ENCODE results near the gene FRMD8. TPM values are rescaled to one million over a fixed set of nuclear protein-coding genes. Genes with fewer than 3 reads are reported as not detected.

Gene FRMD8
- total and polyA plus RNA-seq, 2 of the 4 experiments (the other 2 are of a cell fraction), result 11.3 to 19.8 TPM

- Histone ChIP-seq H4K8ac (ENCODE audit: low read depth in 2 of 2, low read length in 2 of 2) (no peak overlapping the region), H3K18ac (ENCODE audit: low read depth, low read length) (no peak overlapping the region), H3K4me2 (ENCODE audit: low read depth, low read length) (no peak overlapping the region), H3K9me1 (ENCODE audit: insufficient read depth, low read length) (peaks cover 4% of the 10 kb centered on the region), H2BK5ac (ENCODE audit: low read depth, low read length, poor library complexity, severe bottlenecking) (no peak overlapping the region), H2AK9ac (replicated peaks; ENCODE audit: low read depth, low read length, poor library complexity) (no peak overlapping the region), H3K9me3 (ENCODE audit: control insufficient read depth, insufficient read depth, low read length) (no peaks in the 10 kb centered on the region), H3K14ac (replicated peaks; ENCODE audit: low read depth, low read length) (no peak overlapping the region), H3K79me1 (ENCODE audit: low read depth in 1 of 2, low read length in 2 of 2) (peaks cover 9 to 32% of the 10 kb centered on the region in 2 experiments), H2BK20ac (ENCODE audit: low read depth, low read length) (no peak overlapping the region), H2BK120ac (ENCODE audit: low read depth, low read length) (no peak overlapping the region), H3K4me1 (ENCODE audit: control insufficient read depth, insufficient read depth, low read length) (0 out of 2 replicates have a peak, but pooled peaks cover 1% of the 10 kb centered on the region), H3K4ac (ENCODE audit: low read depth, low read length) (no peak overlapping the region), H3K9ac (ENCODE audit: low read depth, low read length) (no peak overlapping the region), H3K4me3 (ENCODE audit: insufficient read depth, low read depth, low read length) (no peak overlapping the region), H3K36me3 (ENCODE audit: control insufficient read depth, insufficient read depth, low read length) (peaks cover 63% of the 10 kb centered on the region), H2BK15ac (ENCODE audit: low read depth, low read length) (no peak overlapping the region), H3K56ac (ENCODE audit: extremely low read depth, insufficient read depth, low read length) (no peak overlapping the region), H4K20me1 (ENCODE audit: insufficient read depth, low read length) (peaks cover 7% of the 10 kb centered on the region), H4K5ac (ENCODE audit: low read depth, low read length) (no peak overlapping the region), H2AK5ac (ENCODE audit: low read depth, low read length) (no peak overlapping the region), H2AFZ (replicated peaks; ENCODE audit: low read length, poor library complexity) (no peak overlapping the region), H3K27me3 (ENCODE audit: control insufficient read depth, insufficient read depth, low read length) (no peaks in the 10 kb centered on the region), H4K91ac (ENCODE audit: insufficient read depth, low read depth, low read length) (no peak overlapping the region), H3K27ac (ENCODE audit: insufficient read depth, low read length) (no peak overlapping the region), H3K23ac (ENCODE audit: low read depth, low read length) (no peak overlapping the region)
- no CpG with 5 or more reads among the region's 10 CpGs for WGBS, 2 experiments (ENCODE audit: extremely low coverage in 2 of 2, insufficient read length in 1 of 2)
- ChIA-PET POLR2A (ENCODE audit: unreplicated experiment) (no interaction called here), CTCF (no interaction called here)
- ATAC-seq (ENCODE audit: low read depth), result no peak
- in situ Hi-C loops (cut with MboI; ENCODE audit: low sequenced_read_pairs), result no loop called here
- intact Hi-C loops (cut with micrococcal nuclease), result no loop called here
- TF ChIP-seq POLR2A (IDR thresholded peaks at IDR 0.05; ENCODE audit: low read depth, low read length) (no peak), USF2 (IDR thresholded peaks at IDR 0.05; ENCODE audit: low read depth, low read length) (no peak), MAFK (IDR thresholded peaks at IDR 0.05; ENCODE audit: low read depth, low read length) (no peak), FOS (IDR thresholded peaks at IDR 0.05; ENCODE audit: low read depth, low read length) (no peak), RAD21 (IDR thresholded peaks at IDR 0.05; ENCODE audit: low read length) (no peak), MXI1 (IDR thresholded peaks at IDR 0.05; ENCODE audit: borderline replicate concordance, low read depth, low read length) (no peak), RFX5 (IDR thresholded peaks at IDR 0.05; ENCODE audit: low read depth, low read length) (no peak), CEBPB (IDR thresholded peaks at IDR 0.05; ENCODE audit: low read depth, low read length) (no peak), SMC3 (IDR thresholded peaks at IDR 0.05; ENCODE audit: low read depth, low read length) (no peak), RCOR1 (IDR thresholded peaks at IDR 0.05; ENCODE audit: insufficient replicate concordance, low read length) (no peak), BHLHE40 (IDR thresholded peaks at IDR 0.05; ENCODE audit: low read depth, low read length) (no peak), CHD1 (IDR thresholded peaks at IDR 0.05; ENCODE audit: low read depth, low read length) (no peak), CTCF (conservative IDR thresholded peaks at IDR 0.05; ENCODE audit: low read depth, low read length) (no peak), MAZ (IDR thresholded peaks at IDR 0.05; ENCODE audit: borderline replicate concordance, low read depth, low read length) (no peak), NFE2L2 (IDR thresholded peaks at IDR 0.05; ENCODE audit: low read depth, low read length) (no peak), ELK1 (IDR thresholded peaks at IDR 0.05; ENCODE audit: borderline replicate concordance, low read depth, low read length) (no peak)
- BruUV-seq (replicated peaks), result no TSS peak
- no peak for DNase-seq
- dilution Hi-C loops (cut with HindIII; ENCODE audit: low sequenced_read_pairs, unreplicated experiment), result no loop called here
These were observed 15.4 kb downstream of the FRMD8 start for GRCh38 chr11:65401803-65402248.

All from IMR-90 (cell line).